Effector memory CD8-positive, alpha-beta T cell (primary cell): Measurements from ENCODE around the gene TULP4.
"Not testable (repeated sequence)": the region's sequence is repeated elsewhere in the genome, so short reads cannot be mapped to it uniquely, and the experiment has no call there.

Experiments
- ATAC-seq: fragments of 150-1000 bp; cut with Tn5 transposase; replicated peaks from 2 replicates; pipeline ENCODE4 v1.10.0; 2021; ENCODE audit warnings: mild to moderate bottlenecking, moderate library complexity
- DNase-seq, 3 experiments: peaks; one replicate each; pipeline ENCODE4 v3.0.0; 2021
- H3K27ac Mint-ChIP-seq, 2 donors: one replicate each; pipeline ENCODE4 v1.8.0; 2022; ENCODE audit warnings: mild to moderate bottlenecking in 2 of 2, mixed read lengths in 2 of 2, moderate library complexity in 2 of 2
- H3K27me3 Mint-ChIP-seq, 2 donors: one replicate each; pipeline ENCODE4 v1.8.0; 2022; ENCODE audit warnings: mixed read lengths in 2 of 2
- H3K36me3 Mint-ChIP-seq: one replicate; pipeline ENCODE4 v1.8.0; 2022; ENCODE audit warnings: mild to moderate bottlenecking, moderate library complexity, mixed read lengths; ENCODE audit not compliant: insufficient read depth
- H3K4me1 Mint-ChIP-seq, 2 donors: one replicate each; pipeline ENCODE4 v1.8.0; 2022; ENCODE audit warnings: low read depth in 2 of 2, mixed read lengths in 2 of 2
- H3K4me3 Mint-ChIP-seq, 2 donors: one replicate each; pipeline ENCODE4 v1.8.0; 2022; ENCODE audit warnings: mild to moderate bottlenecking in 2 of 2, mixed read lengths in 2 of 2, moderate library complexity in 2 of 2
- H3K9me3 Mint-ChIP-seq, 2 donors: one replicate each; pipeline ENCODE4 v1.8.0; 2022; ENCODE audit warnings: mixed read lengths in 2 of 2

The TULP4 gene

DNA sequence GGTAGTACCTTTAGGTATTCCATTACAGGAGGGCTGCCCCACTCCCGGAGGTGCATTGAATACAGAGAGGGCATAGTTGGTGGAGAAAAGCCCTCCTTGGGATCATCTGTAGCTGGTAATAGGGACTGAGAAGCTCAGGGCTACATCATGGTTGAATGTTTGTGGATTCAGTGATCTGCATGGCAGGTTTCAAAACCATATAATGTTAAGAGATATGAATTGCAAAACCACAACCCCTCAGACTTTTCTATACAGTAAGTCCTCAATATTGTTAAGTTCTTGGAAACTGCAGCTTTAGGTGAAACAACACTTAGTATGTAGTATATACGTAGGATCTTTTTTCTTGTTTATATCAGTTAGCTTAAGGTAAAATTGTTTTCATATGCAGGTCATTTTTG, 11.3 kb downstream of the TULP4 start:
- H3K27ac Mint-ChIP-seq, result peak overlapping the region in 1 of 2 donors; percentile 72
- no peaks in the 10 kb centered on the region for H3K9me3 Mint-ChIP-seq
- peaks cover 5% of the 10 kb centered on the region for H3K36me3 Mint-ChIP-seq
- DNase-seq (no peak), ATAC-seq (no peak)
- no peaks in the 10 kb centered on the region for H3K27me3 Mint-ChIP-seq
- no peak overlapping the region for H3K4me3 Mint-ChIP-seq
- H3K4me1 Mint-ChIP-seq, result peaks cover 31 to 55% of the 10 kb centered on the region in 2 donors

DNA sequence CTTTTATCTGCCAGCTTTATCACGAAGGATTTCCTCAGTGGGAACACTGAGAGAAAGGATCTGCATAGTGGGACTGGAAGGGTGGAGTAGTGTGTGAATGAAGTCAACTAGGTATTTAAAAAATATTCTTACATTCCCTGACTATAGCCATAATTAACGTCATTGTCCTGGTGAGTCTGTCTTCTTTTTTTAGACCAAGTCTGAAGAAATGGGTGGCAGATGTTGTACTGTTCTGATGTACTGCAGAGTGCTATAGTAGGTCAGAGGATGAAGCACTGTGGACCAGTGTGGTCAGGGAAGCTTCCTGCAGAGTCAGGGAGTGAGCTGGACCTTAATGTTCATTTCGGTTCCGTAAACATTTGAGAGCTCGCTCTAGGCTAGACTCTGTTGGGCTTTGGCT, 11.9 kb downstream of the TULP4 start:
- H3K9me3 Mint-ChIP-seq, result no peaks in the 10 kb centered on the region
- no peak overlapping the region for H3K4me3 Mint-ChIP-seq
- no peak for DNase-seq
- H3K4me1 Mint-ChIP-seq, result peaks cover 32 to 56% of the 10 kb centered on the region in 2 donors
- no peak overlapping the region for H3K27ac Mint-ChIP-seq
- no peak for ATAC-seq
- H3K27me3 Mint-ChIP-seq, result no peaks in the 10 kb centered on the region
- peaks cover 1% of the 10 kb centered on the region for H3K36me3 Mint-ChIP-seq

DNA sequence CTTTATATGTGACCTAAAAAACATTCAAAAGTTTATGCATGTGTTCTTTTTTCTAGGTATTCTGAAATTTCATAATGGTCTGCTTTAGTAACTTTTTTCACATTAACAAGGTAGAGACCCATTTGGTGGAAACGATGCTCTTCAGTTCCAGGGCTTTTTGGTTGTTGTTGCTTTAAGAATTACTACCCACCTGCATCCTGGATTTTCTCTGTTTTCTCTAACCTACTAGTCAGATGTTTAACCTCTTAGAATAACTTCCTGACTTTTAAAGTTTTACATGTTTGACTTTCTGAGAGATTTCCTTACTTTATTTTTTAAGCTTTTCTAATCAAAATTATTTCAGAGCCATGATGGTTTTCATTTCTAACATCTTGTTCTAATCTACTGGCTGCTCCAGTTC, 14.9 kb downstream of the TULP4 start:
- DNase-seq (no peak), ATAC-seq (no peak)
- H3K27me3 Mint-ChIP-seq, result no peaks in the 10 kb centered on the region
- no peaks in the 10 kb centered on the region for H3K9me3 Mint-ChIP-seq
- peak overlapping the region in 1 of 2 donors; percentile 44 for H3K27ac Mint-ChIP-seq
- H3K4me3 Mint-ChIP-seq, result no peak overlapping the region
- H3K36me3 Mint-ChIP-seq, result peaks cover 3% of the 10 kb centered on the region
- H3K4me1 Mint-ChIP-seq, result peaks cover 33 to 54% of the 10 kb centered on the region in 2 donors

DNA sequence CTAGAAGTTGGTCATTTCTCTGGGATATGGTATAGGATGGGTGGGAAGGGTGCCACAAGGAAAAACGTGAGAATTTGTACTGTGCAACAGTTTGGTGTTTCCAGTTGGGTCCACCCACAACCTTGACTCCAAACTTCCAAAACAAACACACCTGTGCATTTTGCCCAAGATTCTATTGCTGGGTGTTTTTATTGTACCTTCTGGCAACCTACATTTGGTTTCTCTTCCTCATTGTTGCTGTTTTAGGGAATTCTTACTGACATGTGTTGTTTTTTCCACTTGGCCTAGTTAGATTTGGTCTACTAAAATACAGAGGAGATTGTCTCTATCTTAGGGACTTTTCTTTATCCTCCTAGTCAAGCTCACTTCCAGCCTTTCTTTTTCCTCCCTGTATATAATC, 16.7 kb downstream of the TULP4 start:
- H3K27me3 Mint-ChIP-seq, result no peaks in the 10 kb centered on the region
- DNase-seq (no peak), ATAC-seq (no peak)
- peak overlapping the region in 1 of 2 donors; percentile 14 for H3K27ac Mint-ChIP-seq
- H3K9me3 Mint-ChIP-seq, result no peaks in the 10 kb centered on the region
- no peak overlapping the region for H3K4me3 Mint-ChIP-seq
- peaks cover 3% of the 10 kb centered on the region for H3K36me3 Mint-ChIP-seq
- peaks cover 23 to 40% of the 10 kb centered on the region in 2 donors for H3K4me1 Mint-ChIP-seq

- H3K36me3 Mint-ChIP-seq, result peaks cover 3% of the 10 kb centered on the region
- H3K27ac Mint-ChIP-seq, result no peak overlapping the region
- DNase-seq (no peak), ATAC-seq (no peak)
- no peaks in the 10 kb centered on the region for H3K9me3 Mint-ChIP-seq
- H3K27me3 Mint-ChIP-seq, result no peaks in the 10 kb centered on the region
- peaks cover 21 to 34% of the 10 kb centered on the region in 2 donors for H3K4me1 Mint-ChIP-seq
- no peak overlapping the region for H3K4me3 Mint-ChIP-seq
These were observed 17.3 kb downstream of the TULP4 start for GRCh38 chr6:158329531-158329930.

DNA sequence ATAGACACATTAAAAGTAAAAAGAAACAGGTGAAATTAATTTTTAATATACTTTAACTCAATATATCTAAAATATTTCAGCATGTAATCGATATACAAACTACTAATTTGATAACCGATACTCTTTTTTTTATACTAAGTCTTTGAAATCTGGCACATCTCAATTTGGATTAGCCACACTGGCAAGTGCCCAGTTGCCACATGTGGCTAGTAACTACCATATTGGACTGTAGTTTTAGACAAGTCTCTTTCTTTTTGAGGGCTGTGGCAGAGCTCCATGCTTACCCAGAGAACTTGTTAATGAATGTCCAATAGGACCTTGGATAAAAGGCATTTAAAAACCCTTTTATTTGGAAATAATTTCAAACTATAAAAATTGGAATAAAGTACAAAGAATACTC, 17.8 kb downstream of the TULP4 start:
- Mint-ChIP-seq H3K36me3 (peaks cover 3% of the 10 kb centered on the region), H3K4me1 (peaks cover 19 to 32% of the 10 kb centered on the region in 2 donors), H3K4me3 (no peak overlapping the region), H3K9me3 (no peaks in the 10 kb centered on the region), H3K27ac (no peak overlapping the region), H3K27me3 (no peaks in the 10 kb centered on the region)
- DNase-seq, result no peak
- ATAC-seq, result no peak

DNA sequence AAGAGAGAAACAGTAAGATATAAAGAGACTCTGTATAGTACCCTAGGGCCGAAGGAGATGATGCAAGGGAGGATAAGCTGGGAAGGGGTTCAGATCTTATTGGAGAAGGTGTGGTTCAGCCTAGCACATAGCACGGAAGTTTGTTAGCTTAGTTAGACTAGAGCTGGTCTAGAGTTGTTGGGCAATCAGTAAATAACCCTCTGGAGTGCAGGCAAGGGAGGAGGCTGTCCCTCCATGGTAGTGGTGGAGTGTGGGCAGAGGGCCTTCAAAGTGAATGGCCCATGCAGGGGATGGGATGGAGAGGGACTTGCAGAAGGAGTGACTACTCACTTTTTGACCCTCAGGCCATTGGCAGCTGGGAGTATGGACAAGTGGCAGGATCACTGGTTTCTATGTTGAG, 20.0 kb downstream of the TULP4 start:
- H3K4me3 Mint-ChIP-seq, result no peak overlapping the region
- H3K27me3 Mint-ChIP-seq, result no peaks in the 10 kb centered on the region
- no peaks in the 10 kb centered on the region for H3K9me3 Mint-ChIP-seq
- DNase-seq, result no peak
- peaks cover 3% of the 10 kb centered on the region for H3K36me3 Mint-ChIP-seq
- peaks cover 15 to 31% of the 10 kb centered on the region in 2 donors for H3K4me1 Mint-ChIP-seq
- H3K27ac Mint-ChIP-seq, result no peak overlapping the region
- no peak for ATAC-seq

- no peaks in the 10 kb centered on the region for H3K9me3 Mint-ChIP-seq
- H3K27me3 Mint-ChIP-seq, result no peaks in the 10 kb centered on the region
- no peak for DNase-seq
- no peak for ATAC-seq
- no peak overlapping the region for H3K27ac Mint-ChIP-seq
- H3K4me3 Mint-ChIP-seq, result no peak overlapping the region
- peaks cover 3% of the 10 kb centered on the region for H3K36me3 Mint-ChIP-seq
- peaks cover 9 to 25% of the 10 kb centered on the region in 2 donors for H3K4me1 Mint-ChIP-seq
These were observed 20.8 kb downstream of the TULP4 start for GRCh38 chr6:158333094-158333493.

- Mint-ChIP-seq H3K36me3 (peaks cover 10% of the 10 kb centered on the region), H3K9me3 (peaks cover 0 to 8% of the 10 kb centered on the region in 2 donors), H3K27ac (no peak overlapping the region), H3K27me3 (no peaks in the 10 kb centered on the region), H3K4me3 (no peak overlapping the region), H3K4me1 (peaks cover 0 to 20% of the 10 kb centered on the region in 2 donors)
- DNase-seq (no peak), ATAC-seq (no peak)
These were observed 22.3 kb downstream of the TULP4 start for GRCh38 chr6:158334534-158334933.

GRCh38 chr6:158337332-158337731, 25.1 kb downstream of the TULP4 start:
- no peaks in the 10 kb centered on the region for H3K27me3 Mint-ChIP-seq
- no peak overlapping the region for H3K27ac Mint-ChIP-seq
- peaks cover 4 to 11% of the 10 kb centered on the region in 2 donors for H3K4me1 Mint-ChIP-seq
- no peak for DNase-seq
- H3K9me3 Mint-ChIP-seq, result peaks cover 0 to 8% of the 10 kb centered on the region in 2 donors
- no peak overlapping the region for H3K4me3 Mint-ChIP-seq
- ATAC-seq, result no peak
- peaks cover 6% of the 10 kb centered on the region for H3K36me3 Mint-ChIP-seq

DNA sequence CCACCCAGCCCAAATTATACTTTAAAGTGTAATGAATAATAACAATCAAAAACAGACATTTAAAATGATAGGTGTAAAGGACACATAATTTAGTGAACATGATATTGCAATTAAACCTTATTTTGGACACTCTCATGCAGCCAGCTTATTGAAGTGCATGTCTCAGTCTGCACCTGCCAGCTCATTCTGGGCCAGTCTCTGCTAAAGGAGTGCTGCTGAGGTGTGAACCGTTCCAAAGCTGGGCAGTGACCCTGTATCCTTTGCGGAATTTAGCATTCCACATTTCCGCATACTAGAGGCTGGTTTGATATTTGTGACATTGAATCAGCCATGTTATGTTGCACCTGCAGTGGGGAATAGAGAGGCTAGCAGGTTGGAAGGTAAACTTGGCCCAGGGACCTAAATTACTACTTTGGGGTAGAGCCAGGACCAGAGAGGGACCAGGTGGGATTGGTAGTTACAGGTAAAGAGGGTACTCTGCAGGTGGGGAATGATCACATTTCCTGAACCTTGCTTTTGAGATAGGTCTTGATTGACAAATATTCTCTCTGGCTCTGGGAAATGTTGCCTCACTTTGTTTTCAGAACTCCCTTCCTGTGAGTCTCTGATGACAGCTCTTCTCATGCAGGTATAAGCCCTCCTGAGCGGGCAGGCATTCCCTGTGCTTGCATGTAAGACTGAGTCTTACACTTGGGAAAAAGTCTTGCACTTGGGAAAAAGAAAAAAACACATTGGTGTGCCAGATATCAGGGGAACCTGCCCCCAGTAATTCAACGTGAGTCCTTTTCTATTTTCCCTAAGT, 26.2 kb downstream of the TULP4 start:
- H3K4me3 Mint-ChIP-seq, result no peak overlapping the region
- H3K27ac Mint-ChIP-seq, result no peak overlapping the region
- peaks cover 6% of the 10 kb centered on the region for H3K36me3 Mint-ChIP-seq
- H3K9me3 Mint-ChIP-seq, result peaks cover 0 to 8% of the 10 kb centered on the region in 2 donors
- no peaks in the 10 kb centered on the region for H3K27me3 Mint-ChIP-seq
- H3K4me1 Mint-ChIP-seq, result peaks cover 7 to 17% of the 10 kb centered on the region in 2 donors
- ATAC-seq, result no peak
- DNase-seq, result no peak

DNA sequence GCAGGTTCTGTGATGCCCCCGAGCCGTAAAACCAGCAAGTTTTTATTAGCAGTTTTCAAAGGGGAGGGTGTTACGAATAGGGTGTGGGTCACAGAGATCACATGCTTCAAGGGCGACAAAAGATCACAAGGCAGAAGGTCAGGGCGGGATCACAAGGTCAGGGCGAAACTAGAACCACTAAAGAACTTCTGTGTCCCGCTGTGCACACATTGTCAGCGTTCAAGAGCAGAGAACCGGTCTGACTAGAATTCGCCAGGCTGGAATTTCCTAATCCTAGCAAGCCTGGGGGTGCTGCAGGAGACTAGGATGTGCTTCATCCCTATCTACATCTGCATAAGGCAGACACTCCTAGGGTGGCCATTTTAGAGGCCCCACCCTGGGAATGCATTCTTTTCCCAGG, 26.9 kb downstream of the TULP4 start:
- DNase-seq, H3K4me3 Mint-ChIP-seq, H3K27me3 Mint-ChIP-seq, H3K27ac Mint-ChIP-seq, H3K36me3 Mint-ChIP-seq, H3K9me3 Mint-ChIP-seq, ATAC-seq: not testable (repeated sequence)
- peaks cover 9 to 22% of the 10 kb centered on the region in 2 donors for H3K4me1 Mint-ChIP-seq

DNA sequence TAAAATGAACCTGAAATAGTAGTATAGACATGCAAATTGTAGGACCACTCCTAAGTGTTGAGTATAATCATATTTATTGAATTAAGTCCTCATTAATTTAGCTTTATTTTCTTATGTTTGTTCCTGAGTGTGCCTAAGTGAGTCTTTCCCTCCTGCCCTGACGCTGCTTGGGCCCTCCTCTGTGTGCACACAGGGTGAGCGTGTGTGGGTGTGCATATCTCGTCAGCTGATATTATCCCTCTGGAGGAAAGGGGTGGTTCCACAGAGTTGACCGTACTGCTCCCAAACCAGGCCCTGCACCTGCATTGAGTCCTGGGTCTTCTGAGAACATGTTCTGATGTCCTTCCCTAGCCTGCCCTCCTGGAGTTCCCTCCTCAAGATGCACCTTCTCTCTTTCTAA, 28.0 kb downstream of the TULP4 start:
- H3K9me3 Mint-ChIP-seq, result peaks cover 2 to 8% of the 10 kb centered on the region in 2 donors
- no peaks in the 10 kb centered on the region for H3K27me3 Mint-ChIP-seq
- ATAC-seq, result no peak
- H3K27ac Mint-ChIP-seq, result no peak overlapping the region
- peaks cover 9% of the 10 kb centered on the region for H3K36me3 Mint-ChIP-seq
- peaks cover 11 to 27% of the 10 kb centered on the region in 2 donors for H3K4me1 Mint-ChIP-seq
- DNase-seq, result no peak
- no peak overlapping the region for H3K4me3 Mint-ChIP-seq

GRCh38 chr6:158344534-158344933, 32.3 kb downstream of the TULP4 start:
- Mint-ChIP-seq H3K4me1 (peaks cover 11 to 16% of the 10 kb centered on the region in 2 donors), H3K9me3 (peaks cover 0 to 3% of the 10 kb centered on the region in 2 donors), H3K36me3 (peaks cover 2% of the 10 kb centered on the region), H3K4me3 (no peak overlapping the region), H3K27me3 (no peaks in the 10 kb centered on the region), H3K27ac (no peak overlapping the region)
- no peak for ATAC-seq
- no peak for DNase-seq
